GM19372 (cell line): ENCODE measurements around the gene ZBTB1.
"Not testable (repeated sequence)": the region's sequence is repeated elsewhere in the genome, so short reads cannot be mapped to it uniquely, and the experiment has no call there.

Experiments
- ATAC-seq: cut with Tn5 transposase; IDR thresholded peaks from one replicate; pipeline ENCODE4 v1.9.1; 2021; ENCODE audit warnings: mild to moderate bottlenecking, low read depth, moderate library complexity; ENCODE audit not compliant: unreplicated experiment

The ZBTB1 gene

DNA sequence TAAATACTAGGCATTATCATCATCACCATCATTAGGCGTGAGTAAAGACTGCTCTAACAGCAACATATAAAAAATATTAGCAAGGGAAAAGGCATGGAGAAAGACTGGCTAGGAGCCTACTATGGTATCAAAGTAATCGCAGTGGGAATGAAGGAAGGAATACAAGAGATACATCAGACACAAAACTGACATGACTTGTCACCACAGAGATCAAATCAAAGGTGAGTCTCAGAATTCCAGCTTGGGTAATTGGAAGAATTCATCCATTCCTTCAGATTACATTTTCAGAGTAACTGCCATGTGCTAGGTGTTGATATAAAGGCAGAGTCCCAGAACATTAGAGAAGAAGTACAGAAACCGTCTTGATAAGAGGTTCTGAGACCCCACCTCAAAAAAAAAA, 11.1 kb upstream of the ZBTB1 start:
- ATAC-seq, result no peak

DNA sequence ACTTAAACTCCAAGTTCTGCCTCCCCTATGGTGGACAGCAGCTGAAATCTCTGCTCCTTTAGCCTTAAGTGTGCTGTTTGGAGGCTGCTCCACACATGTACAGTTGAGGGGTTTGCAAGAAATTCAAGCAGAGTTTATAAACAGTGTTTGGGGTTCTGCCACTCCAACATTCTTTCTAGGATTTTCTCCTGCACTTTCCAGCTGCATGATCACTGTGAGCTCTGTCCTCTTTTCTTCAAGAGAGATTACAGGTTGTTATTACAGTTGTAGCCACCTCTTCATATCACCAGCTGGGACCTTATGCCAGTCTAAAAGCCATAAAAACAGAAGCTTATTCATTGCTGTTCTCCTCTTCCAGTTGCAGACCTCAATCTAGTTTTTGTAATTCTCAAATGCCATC, 9.3 kb upstream of the ZBTB1 start:
- ATAC-seq, result no peak

DNA sequence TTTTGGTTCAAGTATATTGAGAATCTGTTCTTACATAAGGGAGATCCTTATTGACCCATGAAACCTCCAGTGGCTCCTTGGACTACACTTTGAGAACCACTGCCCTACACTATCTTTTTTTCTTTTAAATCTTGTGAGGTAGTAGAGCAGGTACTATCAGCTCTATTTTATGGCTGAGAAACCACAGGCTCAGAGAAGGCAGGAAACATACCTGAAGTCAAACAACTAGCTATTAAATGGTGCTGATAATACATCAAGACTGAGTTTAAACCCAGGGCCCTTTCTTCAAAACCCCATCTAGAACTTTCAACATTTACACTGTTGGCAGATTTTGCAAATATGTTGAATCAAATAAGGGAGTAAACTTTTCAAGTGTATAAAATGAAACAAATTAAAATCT, 7.8 kb upstream of the ZBTB1 start:
- no peak for ATAC-seq

DNA sequence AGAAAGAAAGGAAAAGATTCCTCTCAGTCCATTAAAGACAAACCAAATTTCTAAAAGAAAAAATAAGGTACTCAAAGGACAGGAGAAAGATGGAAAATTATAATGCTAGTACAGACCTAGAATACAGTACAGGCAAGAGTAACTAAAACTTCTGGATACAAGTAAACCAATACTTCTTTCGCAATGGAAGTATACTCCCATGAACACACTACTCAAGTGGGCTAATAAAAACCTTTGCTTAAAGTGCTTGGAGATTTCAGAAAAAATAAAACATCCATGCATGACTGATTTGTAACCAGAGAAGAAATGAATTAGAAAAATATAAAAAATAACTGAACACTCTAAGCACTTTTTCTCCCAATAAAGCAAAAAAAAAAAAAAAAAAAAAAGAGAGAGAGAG, 4.5 kb upstream of the ZBTB1 start:
- ATAC-seq, result no peak

DNA sequence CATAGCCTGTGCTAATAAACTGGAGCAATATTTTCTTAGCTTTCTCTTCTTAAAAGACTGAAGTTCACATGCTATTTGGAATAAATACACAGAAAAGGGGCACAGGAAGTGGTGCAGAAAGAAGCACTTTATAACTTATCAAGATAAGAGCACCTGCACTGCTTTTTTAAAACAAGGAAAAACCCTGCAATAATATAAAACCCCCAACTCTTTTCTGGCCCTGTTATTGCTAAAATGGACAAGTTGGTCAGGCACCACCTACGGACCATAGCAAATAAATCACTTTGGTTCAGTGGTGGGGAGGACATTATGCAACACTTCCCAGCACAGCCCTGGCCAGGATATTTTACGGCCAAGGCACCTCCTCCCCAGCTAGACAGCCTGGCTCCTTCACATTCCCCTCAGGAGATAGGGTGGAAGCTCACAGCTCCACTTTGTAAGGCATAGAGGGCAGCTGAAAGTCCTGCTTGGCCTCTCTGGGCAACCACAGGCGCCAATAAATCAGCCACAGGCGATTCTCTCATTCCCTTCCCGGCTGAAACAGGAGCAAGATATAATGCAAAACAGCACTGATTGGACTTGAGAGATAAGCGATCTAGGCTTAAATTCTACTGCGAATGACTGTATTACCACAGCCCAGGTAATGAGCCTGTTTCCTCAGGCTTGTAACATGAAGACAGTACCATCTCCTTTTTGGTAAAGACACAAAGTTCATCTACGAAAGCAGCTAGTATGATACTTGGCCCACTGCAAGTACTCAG, 3.0 kb upstream of the ZBTB1 start:
- ATAC-seq, result no peak

DNA sequence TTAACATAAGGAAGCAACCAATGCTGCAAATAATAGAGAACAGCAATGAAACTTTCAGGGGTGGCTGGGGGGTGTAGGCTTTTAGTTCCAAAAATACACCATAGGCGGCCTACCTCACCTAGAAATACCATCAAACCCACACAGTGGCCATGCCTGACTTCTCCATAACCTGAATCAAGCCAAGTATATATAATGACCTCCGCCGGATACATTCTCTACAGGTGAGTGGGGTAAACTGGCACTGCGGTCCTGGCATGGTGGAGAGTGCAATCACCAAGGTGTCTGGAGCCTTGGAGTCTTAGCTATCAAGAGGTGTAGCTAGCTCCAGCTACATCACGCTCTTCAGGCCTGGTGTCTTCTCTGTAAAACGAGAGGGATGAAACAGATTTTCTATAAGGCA, 2.1 kb upstream of the ZBTB1 start:
- ATAC-seq, result no peak

DNA sequence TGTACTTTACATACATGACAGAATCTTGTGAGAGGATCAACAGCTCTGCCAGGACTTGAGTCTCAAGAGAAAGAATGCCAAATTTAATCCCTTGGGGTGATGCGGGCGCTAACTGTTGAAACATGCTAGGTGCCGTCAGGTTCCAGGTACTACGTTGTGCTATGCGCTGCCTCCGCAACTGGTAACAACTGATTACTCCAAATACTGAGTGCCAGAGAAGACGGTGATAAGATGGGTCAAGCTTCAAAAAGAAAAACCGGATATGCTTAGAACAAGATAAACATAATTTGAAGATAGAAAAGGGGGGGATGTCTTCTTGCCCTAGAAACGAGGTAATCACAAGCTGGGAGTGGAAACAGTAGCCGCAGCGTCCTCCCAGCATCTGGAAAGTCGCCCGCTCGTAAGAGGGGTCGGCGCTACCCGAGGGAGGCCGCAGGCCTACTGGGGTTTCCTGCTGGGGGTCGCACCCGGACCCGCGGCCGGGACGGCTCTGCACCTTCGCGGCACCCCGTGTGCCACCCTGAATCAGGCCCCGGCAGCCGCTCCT, 1.6 kb upstream of the ZBTB1 start:
- no peak for ATAC-seq

DNA sequence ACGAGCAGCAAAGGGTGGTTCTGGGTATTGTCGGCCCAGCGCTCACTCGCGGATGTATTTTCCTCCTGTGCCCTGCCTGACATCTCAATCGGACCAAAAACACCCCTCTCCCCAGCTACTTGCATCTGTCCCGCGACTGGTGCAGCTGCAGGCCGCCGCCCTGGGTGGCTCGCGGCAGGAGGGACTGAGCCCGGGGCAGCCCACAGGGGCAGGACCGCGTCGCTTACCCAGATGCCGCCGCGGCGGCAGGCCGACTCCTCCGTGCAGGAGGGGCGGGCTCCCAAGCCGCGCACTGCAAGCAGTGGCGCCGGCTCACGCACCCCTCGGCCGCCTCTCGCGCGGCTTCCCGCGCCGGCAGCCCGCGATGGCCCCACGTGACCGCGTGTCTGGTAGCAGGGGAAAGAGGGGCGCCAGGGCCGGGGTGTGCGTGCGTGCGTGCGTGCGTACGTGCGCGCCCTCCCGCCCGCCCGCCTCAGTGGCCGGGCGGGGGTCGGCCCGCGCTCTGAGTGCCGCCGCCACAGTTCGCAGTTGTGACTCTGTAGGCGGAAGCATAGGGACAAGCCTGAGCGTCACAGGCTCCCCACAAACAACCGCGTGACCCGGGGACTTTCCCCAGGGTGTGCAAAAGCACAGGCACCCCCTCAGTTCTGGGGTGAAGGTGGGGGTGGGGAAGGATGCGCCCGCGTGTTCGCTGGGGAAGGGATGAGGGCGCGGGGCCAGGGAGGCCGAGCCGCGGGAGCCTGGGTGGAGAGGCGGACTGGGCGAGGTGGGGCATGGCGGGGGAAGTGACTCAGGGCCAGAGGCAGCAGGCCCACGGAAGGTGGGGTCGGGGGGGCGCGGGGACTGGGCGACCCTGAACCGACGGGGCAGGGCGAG, 898 bp upstream of the ZBTB1 start, which contains the start of gene ZBTB25:
TSS of gene ZBTB25 (minus strand) at position 405 of the 876 bp plus-strand sequence. CDS start 13,305 bp downstream, outside the sequence.
- ATAC-seq, result peak; percentile 58

DNA sequence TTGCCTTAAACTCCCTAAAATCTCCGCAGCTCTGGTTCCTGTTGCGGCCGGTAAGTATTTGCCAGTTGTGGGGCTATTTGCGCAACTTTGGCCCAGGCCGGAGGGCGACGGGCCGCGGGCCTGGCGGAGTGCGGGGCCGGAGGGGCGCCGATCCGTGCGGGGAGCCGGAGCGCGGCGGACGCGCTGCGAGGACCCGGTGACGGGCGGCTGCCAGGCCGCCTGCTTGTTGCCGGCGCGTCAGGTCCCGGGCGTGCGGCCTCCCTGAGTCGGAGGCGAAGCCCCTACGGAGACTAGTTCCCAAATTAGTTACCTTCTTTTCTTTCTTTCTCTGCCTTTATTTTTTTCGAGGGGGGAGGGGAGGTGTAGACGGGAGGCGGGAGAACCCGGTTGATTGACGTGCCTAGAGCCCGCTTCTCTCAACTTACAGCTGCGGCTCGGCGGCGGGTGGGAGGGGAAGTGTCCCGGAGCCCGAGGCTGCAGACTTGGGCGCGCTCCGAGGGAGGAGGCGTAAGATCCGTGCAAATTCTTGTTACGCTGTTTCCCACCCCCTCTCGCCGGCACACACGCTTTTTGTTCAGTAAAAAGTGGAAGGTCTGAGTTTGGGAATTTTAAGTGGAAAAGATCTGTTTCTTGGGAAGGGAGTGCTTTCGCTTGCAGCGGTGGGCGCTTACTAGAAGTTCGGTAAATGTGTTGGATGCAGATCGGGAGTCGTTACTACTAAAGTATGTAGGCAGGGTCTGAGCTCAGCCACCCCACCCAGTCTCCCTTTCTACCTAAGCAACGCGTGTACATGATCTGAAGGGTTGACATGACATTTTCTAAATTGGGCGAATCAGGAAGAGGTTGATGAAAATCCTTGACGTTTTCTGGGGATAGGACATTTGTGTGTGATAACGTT, 576 bp downstream of the ZBTB1 start:
- no peak for ATAC-seq

DNA sequence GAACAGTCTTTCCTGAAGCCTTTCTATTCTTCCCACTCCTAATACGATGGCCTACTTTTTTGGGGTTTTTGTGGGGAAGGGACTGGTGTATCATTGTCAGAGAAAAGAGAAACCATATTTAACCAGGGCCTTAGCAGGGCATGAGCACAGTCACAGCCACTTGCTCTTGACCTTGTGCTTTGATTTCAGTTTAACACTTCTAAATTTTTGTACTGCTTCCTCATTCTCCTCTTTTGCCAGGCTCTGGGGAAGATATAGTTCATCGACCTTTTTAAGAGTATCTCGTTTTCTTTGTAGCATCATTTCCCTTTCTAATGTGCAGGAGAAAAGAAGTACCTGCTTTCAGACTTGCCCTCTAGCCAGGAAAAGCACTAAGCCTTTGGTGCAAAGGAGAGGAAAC, 2.2 kb downstream of the ZBTB1 start:
- no peak for ATAC-seq

DNA sequence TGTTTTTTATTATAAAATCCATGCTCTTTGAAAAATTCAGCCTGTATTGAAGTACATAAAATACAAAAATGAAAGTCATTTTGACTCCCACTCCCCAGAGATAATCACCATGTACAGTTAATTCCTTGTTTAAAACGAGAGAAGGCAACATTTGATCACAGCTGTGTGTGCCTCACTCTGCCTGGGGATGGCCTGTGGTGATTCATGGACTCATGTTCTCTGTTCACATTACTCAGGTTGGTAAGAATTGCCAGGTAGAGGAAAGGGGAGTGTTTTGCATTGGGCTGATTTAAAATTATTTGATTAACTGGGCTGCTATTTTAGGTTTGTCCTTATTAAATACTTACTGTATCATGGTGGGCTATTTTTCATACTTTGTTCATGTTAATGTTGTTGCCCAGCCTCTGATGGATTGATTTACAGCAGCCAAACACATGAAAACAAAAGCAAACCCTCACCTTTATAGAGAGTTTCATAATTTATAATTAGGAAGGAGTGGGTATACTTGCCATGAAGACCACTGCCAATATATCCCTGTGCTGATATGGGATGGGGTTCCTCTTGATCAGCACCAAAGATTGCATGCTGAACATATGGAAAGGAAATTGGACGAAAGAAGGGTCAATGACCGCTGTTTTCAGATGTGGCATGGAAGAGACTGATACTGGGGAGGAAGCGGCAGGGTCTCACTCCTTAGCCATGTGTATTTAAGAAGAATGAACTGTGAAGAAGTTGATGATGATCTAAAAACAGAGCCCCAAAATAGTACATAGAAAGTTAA, 3.0 kb downstream of the ZBTB1 start:
- no peak for ATAC-seq

DNA sequence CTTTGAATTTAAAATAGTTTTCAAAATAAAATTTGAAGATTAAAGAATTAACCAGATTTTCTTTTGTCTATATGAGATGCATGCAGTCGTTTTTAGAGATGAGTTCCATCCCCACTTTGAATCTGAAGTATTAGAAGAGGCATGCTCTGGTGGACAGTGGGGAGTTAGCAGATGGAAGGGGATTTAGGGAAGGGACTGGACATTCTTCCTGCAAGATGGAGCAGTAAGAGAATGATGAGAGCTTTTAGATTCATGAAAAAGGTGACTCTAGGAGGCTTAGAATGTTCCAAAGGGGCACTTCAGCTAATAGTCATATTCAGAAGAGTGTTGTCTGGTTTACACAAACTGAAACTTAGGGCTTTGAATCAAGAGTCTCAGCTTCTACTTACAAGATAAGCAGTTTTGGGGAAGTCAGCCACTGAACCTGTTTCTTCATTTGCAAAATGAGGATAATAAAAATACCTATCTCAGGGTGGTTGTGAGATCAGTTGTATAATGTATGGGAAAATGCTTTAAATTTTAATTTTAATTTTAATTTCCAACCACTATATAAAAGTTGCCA, 3.7 kb downstream of the ZBTB1 start:
- ATAC-seq, result no peak

DNA sequence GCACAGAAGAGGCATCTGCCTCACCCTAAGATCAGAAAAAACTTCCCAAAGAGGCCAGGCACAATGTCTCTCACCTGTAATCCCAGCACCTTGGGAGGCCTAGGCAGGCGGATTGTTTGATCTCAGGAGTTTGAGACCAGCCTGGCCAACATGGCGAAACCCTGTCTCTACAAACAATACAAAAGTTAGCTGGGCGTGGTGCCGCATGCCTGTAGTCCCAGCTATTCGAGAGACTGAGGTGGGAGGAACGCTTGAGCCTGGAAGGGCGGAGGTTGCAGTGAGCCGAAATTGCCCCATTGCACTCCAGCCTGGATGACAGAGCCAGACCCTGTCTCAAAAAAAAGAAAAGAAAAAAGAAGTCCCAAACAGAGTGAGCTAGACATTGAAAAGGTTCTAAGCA, 4.5 kb downstream of the ZBTB1 start:
- no peak for ATAC-seq

DNA sequence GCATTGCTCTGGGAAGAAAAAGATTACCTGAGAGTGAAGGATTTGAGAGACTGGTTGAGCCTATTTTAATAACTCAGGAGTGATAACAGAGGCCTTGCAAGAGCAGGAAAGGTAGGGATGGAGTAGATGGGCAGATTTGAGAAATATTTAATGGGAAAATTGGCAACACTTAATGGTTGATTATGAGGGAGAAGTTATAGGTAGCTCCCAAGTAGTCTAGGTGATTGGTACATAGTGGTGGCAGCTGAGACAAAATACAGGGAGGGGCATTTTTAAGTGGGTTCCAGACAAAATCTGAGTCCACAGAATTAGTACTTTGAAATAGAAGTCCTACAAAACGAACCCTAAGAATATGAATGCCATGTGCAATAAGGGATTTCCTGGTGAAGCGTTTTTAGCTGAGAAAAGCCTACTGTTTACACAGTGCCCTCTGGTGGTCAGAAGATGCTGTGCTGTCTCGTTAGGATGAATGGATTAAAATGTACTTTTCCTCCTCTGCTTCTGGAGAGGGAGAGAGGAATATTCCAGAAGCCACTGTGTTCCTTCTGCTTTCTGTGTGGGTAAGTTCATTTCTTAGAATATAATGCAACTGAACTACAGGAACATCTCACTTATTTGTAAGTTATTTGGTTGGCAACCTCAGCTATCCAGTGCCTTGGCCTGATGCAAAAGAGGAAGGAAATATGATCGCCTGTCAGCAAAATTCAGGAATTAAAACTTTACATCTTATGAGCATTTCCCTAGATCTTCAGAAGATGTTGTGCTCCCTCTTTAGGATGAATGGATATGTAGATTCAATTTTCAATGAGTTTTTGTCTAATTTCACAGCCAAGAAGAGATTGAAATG, 6.5 kb downstream of the ZBTB1 start:
- ATAC-seq, result no peak

DNA sequence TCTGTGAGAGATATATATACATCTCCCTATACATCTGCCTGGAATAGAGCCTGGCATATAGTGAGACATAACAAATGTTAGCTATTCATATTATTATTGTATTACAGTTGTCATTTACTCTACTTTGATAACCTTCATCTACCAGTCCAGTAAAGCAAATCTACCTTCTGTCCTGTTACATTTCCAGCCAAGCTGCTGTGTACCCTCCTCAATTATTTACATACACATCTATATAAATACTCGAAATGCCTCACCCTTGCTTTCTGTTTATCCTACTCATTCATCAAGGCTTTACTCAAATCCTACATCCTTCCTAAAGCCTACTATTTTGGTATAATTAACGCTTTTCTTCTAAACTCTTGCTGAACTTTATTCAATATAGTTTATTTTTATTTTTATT, 8.7 kb downstream of the ZBTB1 start:
- ATAC-seq, result no peak

DNA sequence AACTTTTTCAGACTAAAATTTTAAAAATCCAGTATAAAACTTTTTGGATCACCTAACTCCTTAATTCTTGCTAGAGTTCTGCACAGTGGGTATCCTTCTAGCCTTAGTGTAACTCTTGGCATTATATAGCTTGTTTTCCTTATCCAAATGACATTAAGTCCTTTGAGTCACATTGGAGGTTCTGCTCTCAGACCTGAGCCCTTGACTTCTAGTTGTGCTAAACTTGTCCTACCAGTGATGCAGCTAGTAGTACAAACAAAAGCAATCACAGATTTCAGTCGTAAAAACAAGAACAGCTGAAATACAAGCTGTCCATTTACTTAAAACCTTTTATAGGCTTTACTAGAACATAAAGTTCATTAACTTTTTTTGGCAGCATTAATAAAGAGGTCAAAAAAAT, 10.5 kb downstream of the ZBTB1 start:
- no peak for ATAC-seq

DNA sequence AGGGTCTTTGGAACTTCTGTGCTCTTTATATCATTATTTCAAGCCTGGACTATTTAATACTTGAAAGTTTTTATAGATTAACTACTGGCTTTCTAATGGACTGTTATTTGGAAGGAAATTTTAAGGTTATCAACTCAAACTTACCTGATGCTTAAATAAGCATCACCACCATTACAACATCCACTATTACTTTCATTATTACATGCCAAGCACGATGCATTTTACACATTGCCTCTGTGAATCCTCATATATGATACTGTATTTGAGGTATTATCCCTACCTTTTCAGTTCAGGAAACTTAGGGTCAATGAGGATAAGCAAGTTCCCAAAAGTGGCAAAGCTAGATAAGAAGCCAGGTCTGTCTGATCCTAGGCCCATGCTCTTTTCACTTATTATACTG, 12.4 kb downstream of the ZBTB1 start:
- ATAC-seq, result no peak

DNA sequence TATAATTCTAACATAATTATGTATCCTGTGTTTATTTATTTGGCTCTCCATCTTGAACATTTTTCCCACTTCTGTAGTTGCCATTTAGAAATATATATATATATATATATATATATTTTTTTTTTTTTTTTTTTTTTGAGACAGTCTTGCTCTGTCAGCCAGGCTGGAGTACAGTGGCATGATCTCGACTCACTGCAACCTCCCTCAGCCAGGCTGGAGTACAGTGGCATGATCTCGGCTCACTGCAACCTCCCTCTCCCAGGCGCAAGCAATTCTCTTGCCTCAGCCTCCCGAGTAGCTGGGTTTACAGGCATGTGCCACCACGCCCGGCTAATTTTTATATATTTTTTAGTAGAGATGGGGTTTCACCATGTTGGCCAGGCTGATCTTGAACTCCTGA, 13.1 kb downstream of the ZBTB1 start:
- not testable (repeated sequence) for ATAC-seq

DNA sequence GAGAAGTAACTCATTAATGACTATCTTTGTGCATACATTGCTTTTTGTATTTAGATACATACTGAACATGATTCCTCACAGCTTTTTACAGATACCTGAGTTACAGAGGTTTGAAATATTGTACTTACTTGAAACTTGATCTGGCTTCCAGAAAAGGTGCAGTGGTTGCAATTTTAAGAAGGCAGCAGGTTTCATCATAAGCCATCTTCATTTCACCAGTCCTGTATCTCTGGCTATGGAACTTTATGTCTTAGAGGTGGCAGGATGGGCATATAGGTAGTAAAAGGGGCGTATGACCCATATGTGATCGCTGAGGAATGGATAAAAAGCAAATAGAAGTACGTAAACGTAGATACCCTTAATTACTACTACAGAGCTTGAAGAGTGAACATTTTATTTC, 13.7 kb downstream of the ZBTB1 start:
- ATAC-seq, result no peak
